Stimulated activated naive CD8-positive, alpha-beta T cell treated with anti-CD3 and anti-CD28 coated beads, Interleukin-15, Interleukin-2, amounts not matched to agents 100 ng/mL and 50 ng/mL, for 24 hours (primary cell): ENCODE data around the gene TTC21A.
"Not testable (repeated sequence)": the region's sequence is repeated elsewhere in the genome, so short reads cannot be mapped to it uniquely, and the experiment has no call there.

ENCODE experiments used
- H3K27ac Mint-ChIP-seq: one replicate; pipeline ENCODE4 v1.8.0; 2021; ENCODE audit warnings: mild to moderate bottlenecking, mixed read lengths
- H3K27me3 Mint-ChIP-seq: one replicate; pipeline ENCODE4 v1.8.0; 2021; ENCODE audit warnings: mixed read lengths
- H3K36me3 Mint-ChIP-seq: one replicate; pipeline ENCODE4 v1.8.0; 2021; ENCODE audit warnings: low read depth, mixed read lengths
- H3K4me1 Mint-ChIP-seq: one replicate; pipeline ENCODE4 v1.8.0; 2021; ENCODE audit warnings: low read depth, mixed read lengths
- H3K4me3 Mint-ChIP-seq: one replicate; pipeline ENCODE4 v1.8.0; 2021; ENCODE audit warnings: mild to moderate bottlenecking, mixed read lengths
- H3K9me3 Mint-ChIP-seq: one replicate; pipeline ENCODE4 v1.8.0; 2021; ENCODE audit warnings: mixed read lengths

Gene TTC21A

GRCh38 chr3:39164414-39164813, 56.9 kb downstream of the TTC21A start:
- Mint-ChIP-seq H3K36me3 (no peaks in the 10 kb centered on the region), H3K9me3 (no peaks in the 10 kb centered on the region), H3K4me3 (no peak overlapping the region), H3K27me3 (no peaks in the 10 kb centered on the region), H3K27ac (no peak overlapping the region), H3K4me1 (peaks cover 15% of the 10 kb centered on the region)

GRCh38 chr3:39165518-39165917, 58.0 kb downstream of the TTC21A start:
- H3K27me3 Mint-ChIP-seq, result no peaks in the 10 kb centered on the region
- no peak overlapping the region for H3K4me3 Mint-ChIP-seq
- no peaks in the 10 kb centered on the region for H3K9me3 Mint-ChIP-seq
- no peak overlapping the region for H3K27ac Mint-ChIP-seq
- no peaks in the 10 kb centered on the region for H3K36me3 Mint-ChIP-seq
- H3K4me1 Mint-ChIP-seq, result peaks cover 15% of the 10 kb centered on the region

GRCh38 chr3:39166134-39166710, 58.7 kb downstream of the TTC21A start:
- Mint-ChIP-seq H3K4me3 (no peak overlapping the region), H3K9me3 (no peaks in the 10 kb centered on the region), H3K4me1 (peaks cover 15% of the 10 kb centered on the region), H3K27ac (no peak overlapping the region), H3K36me3 (no peaks in the 10 kb centered on the region), H3K27me3 (no peaks in the 10 kb centered on the region)

GRCh38 chr3:39166932-39167532, 59.6 kb downstream of the TTC21A start:
- no peaks in the 10 kb centered on the region for H3K27me3 Mint-ChIP-seq
- peaks cover 15% of the 10 kb centered on the region for H3K4me1 Mint-ChIP-seq
- no peak overlapping the region for H3K4me3 Mint-ChIP-seq
- H3K9me3 Mint-ChIP-seq, result no peaks in the 10 kb centered on the region
- H3K36me3 Mint-ChIP-seq, result no peaks in the 10 kb centered on the region
- H3K27ac Mint-ChIP-seq, result no peak overlapping the region

- H3K4me1 Mint-ChIP-seq, result peaks cover 15% of the 10 kb centered on the region
- H3K9me3 Mint-ChIP-seq, result no peaks in the 10 kb centered on the region
- H3K27me3 Mint-ChIP-seq, result no peaks in the 10 kb centered on the region
- H3K36me3 Mint-ChIP-seq, result no peaks in the 10 kb centered on the region
- no peak overlapping the region for H3K27ac Mint-ChIP-seq
- H3K4me3 Mint-ChIP-seq, result no peak overlapping the region
Observed at GRCh38 chr3:39168156-39168780, 60.8 kb downstream of the TTC21A start.

- Mint-ChIP-seq H3K27ac (no peak overlapping the region), H3K36me3 (no peaks in the 10 kb centered on the region), H3K9me3 (no peaks in the 10 kb centered on the region), H3K4me3 (no peak overlapping the region), H3K4me1 (peaks cover 15% of the 10 kb centered on the region), H3K27me3 (no peaks in the 10 kb centered on the region)
Observed at GRCh38 chr3:39169712-39170111, 62.2 kb downstream of the TTC21A start.

GRCh38 chr3:39170461-39170860, 63.0 kb downstream of the TTC21A start:
- Mint-ChIP-seq H3K27me3 (no peaks in the 10 kb centered on the region), H3K4me1 (peaks cover 15% of the 10 kb centered on the region), H3K9me3 (no peaks in the 10 kb centered on the region), H3K4me3 (no peak overlapping the region), H3K27ac (no peak overlapping the region), H3K36me3 (no peaks in the 10 kb centered on the region)

GRCh38 chr3:39170877-39171276, 63.4 kb downstream of the TTC21A start:
- not testable (repeated sequence) for H3K9me3 Mint-ChIP-seq, H3K27ac Mint-ChIP-seq, H3K27me3 Mint-ChIP-seq, H3K4me3 Mint-ChIP-seq, H3K36me3 Mint-ChIP-seq
- H3K4me1 Mint-ChIP-seq, result peaks cover 18% of the 10 kb centered on the region

GRCh38 chr3:39171860-39172259, 64.4 kb downstream of the TTC21A start:
- Mint-ChIP-seq H3K4me1 (peaks cover 18% of the 10 kb centered on the region), H3K9me3 (no peaks in the 10 kb centered on the region), H3K27ac (no peak overlapping the region), H3K4me3 (no peak overlapping the region), H3K27me3 (no peaks in the 10 kb centered on the region), H3K36me3 (no peaks in the 10 kb centered on the region)

- Mint-ChIP-seq H3K36me3 (no peaks in the 10 kb centered on the region), H3K9me3 (no peaks in the 10 kb centered on the region), H3K4me3 (no peak overlapping the region), H3K27ac (no peak overlapping the region), H3K4me1 (peaks cover 26% of the 10 kb centered on the region), H3K27me3 (no peaks in the 10 kb centered on the region)
Observed at GRCh38 chr3:39173318-39174125, 66.0 kb downstream of the TTC21A start.

GRCh38 chr3:39176025-39176714, 68.7 kb downstream of the TTC21A start:
- no peaks in the 10 kb centered on the region for H3K36me3 Mint-ChIP-seq
- peak overlapping the region; percentile 75 for H3K27ac Mint-ChIP-seq
- no peak overlapping the region for H3K4me3 Mint-ChIP-seq
- H3K27me3 Mint-ChIP-seq, result no peaks in the 10 kb centered on the region
- no peaks in the 10 kb centered on the region for H3K9me3 Mint-ChIP-seq
- H3K4me1 Mint-ChIP-seq, result peaks cover 50% of the 10 kb centered on the region

- H3K36me3 Mint-ChIP-seq, result no peaks in the 10 kb centered on the region
- H3K9me3 Mint-ChIP-seq, result no peaks in the 10 kb centered on the region
- peaks cover 53% of the 10 kb centered on the region for H3K4me1 Mint-ChIP-seq
- peak overlapping the region; percentile 64 for H3K4me3 Mint-ChIP-seq
- peak overlapping the region; percentile 75 for H3K27ac Mint-ChIP-seq
- no peaks in the 10 kb centered on the region for H3K27me3 Mint-ChIP-seq
Observed at GRCh38 chr3:39177708-39178332, 70.3 kb downstream of the TTC21A start.

- Mint-ChIP-seq H3K36me3 (no peaks in the 10 kb centered on the region), H3K4me1 (peaks cover 53% of the 10 kb centered on the region), H3K4me3 (peak overlapping the region; percentile 74), H3K27me3 (no peaks in the 10 kb centered on the region), H3K27ac (peak overlapping the region; percentile 43), H3K9me3 (no peaks in the 10 kb centered on the region)
Observed at GRCh38 chr3:39178553-39178952, 71.1 kb downstream of the TTC21A start.

- Mint-ChIP-seq H3K9me3 (no peaks in the 10 kb centered on the region), H3K4me3 (peak overlapping the region; percentile 86), H3K4me1 (peaks cover 53% of the 10 kb centered on the region)
Observed at GRCh38 chr3:39180183-39180545, 72.7 kb downstream of the TTC21A start.

More at GRCh38 chr3:39180183-39180545, 72.7 kb downstream of the TTC21A start:
- H3K36me3 Mint-ChIP-seq, result no peaks in the 10 kb centered on the region
- H3K27ac Mint-ChIP-seq, result peak overlapping the region; percentile 83
- no peaks in the 10 kb centered on the region for H3K27me3 Mint-ChIP-seq
